Fibroblast of lung (primary cell): ENCODE data around the gene UAP1L1.

Source experiments
- EZH2 ChIP-seq: IDR thresholded peaks from 2 replicates; pipeline ENCODE4 v1.5.1; 2012; ENCODE audit warnings: low read length, control low read depth, mild to moderate bottlenecking; ENCODE audit errors: missing control alignments
- TF ChIP-seq, protein P1 (sequence below), 2 donors: IDR thresholded peaks in 1 of 2; conservative IDR thresholded peaks in 1 of 2; 1 replicate in 1 of 2; 2 replicates in 1 of 2; pipeline ENCODE4 v1.5.1; 2011 to 2012; ENCODE audit warnings: low read length in 2 of 2, control low read depth in 1 of 2, inconsistent platforms in 1 of 2, low read depth in 1 of 2, mild to moderate bottlenecking in 1 of 2

DNA sequence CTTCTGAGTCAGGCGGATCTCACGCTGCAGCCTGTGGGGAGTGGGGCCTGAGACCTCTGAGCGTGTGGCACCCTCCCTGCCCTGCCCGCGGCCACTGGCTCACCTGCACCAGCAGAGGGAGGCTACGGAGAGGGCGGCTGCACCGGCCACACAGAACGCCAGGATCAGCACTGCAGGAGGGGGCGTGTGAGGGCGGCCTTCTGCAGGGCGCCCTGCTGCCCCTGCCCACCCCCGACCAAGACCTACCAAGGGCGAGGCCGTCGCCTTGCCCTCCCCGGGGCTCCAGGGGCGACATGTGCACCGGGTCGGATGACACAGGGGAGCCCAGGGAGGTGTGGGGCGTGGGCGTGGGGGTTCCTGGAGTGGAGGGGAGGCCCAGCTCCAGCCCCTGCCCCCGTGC, 36.7 kb upstream of the UAP1L1 start:
- TF ChIP-seq, protein P1, sequence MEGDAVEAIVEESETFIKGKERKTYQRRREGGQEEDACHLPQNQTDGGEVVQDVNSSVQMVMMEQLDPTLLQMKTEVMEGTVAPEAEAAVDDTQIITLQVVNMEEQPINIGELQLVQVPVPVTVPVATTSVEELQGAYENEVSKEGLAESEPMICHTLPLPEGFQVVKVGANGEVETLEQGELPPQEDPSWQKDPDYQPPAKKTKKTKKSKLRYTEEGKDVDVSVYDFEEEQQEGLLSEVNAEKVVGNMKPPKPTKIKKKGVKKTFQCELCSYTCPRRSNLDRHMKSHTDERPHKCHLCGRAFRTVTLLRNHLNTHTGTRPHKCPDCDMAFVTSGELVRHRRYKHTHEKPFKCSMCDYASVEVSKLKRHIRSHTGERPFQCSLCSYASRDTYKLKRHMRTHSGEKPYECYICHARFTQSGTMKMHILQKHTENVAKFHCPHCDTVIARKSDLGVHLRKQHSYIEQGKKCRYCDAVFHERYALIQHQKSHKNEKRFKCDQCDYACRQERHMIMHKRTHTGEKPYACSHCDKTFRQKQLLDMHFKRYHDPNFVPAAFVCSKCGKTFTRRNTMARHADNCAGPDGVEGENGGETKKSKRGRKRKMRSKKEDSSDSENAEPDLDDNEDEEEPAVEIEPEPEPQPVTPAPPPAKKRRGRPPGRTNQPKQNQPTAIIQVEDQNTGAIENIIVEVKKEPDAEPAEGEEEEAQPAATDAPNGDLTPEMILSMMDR (conservative IDR thresholded peaks at IDR 0.05 in 1 of 2, IDR thresholded peaks at IDR 0.05 in 1 of 2; ENCODE audit: low read depth in 1 of 2, low read length in 2 of 2): no peak
- no peak for TF ChIP-seq EZH2
